CD1c-positive myeloid dendritic cell (primary cell): ENCODE results near the gene MAD1L1.
"Not testable (repeated sequence)": the region's sequence is repeated elsewhere in the genome, so short reads cannot be mapped to it uniquely, and the experiment has no call there.

Source experiments
- DNase-seq: peaks from one replicate; pipeline ENCODE4 v3.0.0-alpha.2; 2016; ENCODE audit errors: extremely low spot score

The MAD1L1 gene

GRCh38 chr7:2045559-2046405 lies 187.0 kb downstream of the MAD1L1 start:
- DNase-seq: no peak

GRCh38 chr7:2044883-2045471 lies 187.8 kb downstream of the MAD1L1 start:
- DNase-seq: no peak

GRCh38 chr7:2044311-2044882 lies 188.3 kb downstream of the MAD1L1 start:
- DNase-seq: no peak

- no peak for DNase-seq
Observed at GRCh38 chr7:2043316-2044039, 189.3 kb downstream of the MAD1L1 start.

GRCh38 chr7:2042650-2043049 lies 190.1 kb downstream of the MAD1L1 start:
- DNase-seq: no peak

GRCh38 chr7:2041496-2042367 lies 191.0 kb downstream of the MAD1L1 start:
- DNase-seq: no peak

GRCh38 chr7:2040893-2041270 lies 191.9 kb downstream of the MAD1L1 start:
- no peak for DNase-seq

GRCh38 chr7:2040201-2040892 lies 192.4 kb downstream of the MAD1L1 start:
- no peak for DNase-seq

GRCh38 chr7:2038931-2039728 lies 193.6 kb downstream of the MAD1L1 start:
- no peak for DNase-seq

GRCh38 chr7:2037808-2038522 lies 194.8 kb downstream of the MAD1L1 start:
- DNase-seq: peak; percentile 22

GRCh38 chr7:2037301-2037807 lies 195.4 kb downstream of the MAD1L1 start:
- DNase-seq: no peak

GRCh38 chr7:2036786-2037185 lies 196.0 kb downstream of the MAD1L1 start:
- no peak for DNase-seq

- not testable (repeated sequence) for DNase-seq
Observed at GRCh38 chr7:2036201-2036600, 196.5 kb downstream of the MAD1L1 start.

- DNase-seq: no peak
Observed at GRCh38 chr7:2034291-2035201, 198.2 kb downstream of the MAD1L1 start.

GRCh38 chr7:2033586-2034135 lies 199.1 kb downstream of the MAD1L1 start:
- DNase-seq: no peak

GRCh38 chr7:2032876-2033407 lies 199.8 kb downstream of the MAD1L1 start:
- no peak for DNase-seq
